Liver (tissue), 3 donors: ENCODE measurements around the gene ZNF652.

Experiments used
- EGR1 ChIP-seq, 2 donors: IDR thresholded peaks; 2 replicates each; pipeline ENCODE4 v1.6.1; 2016 to 2018; ENCODE audit warnings: antibody characterized with exemption in 2 of 2, low read depth in 2 of 2
- FOXA1 ChIP-seq: IDR thresholded peaks from 2 replicates; pipeline ENCODE4 v1.6.1; 2016; ENCODE audit warnings: antibody characterized with exemption
- RAD21 ChIP-seq, 2 donors: IDR thresholded peaks; 2 replicates each; pipeline ENCODE4 v1.6.1; 2016; ENCODE audit warnings: antibody characterized with exemption in 2 of 2, mild to moderate bottlenecking in 2 of 2
- RXRA ChIP-seq, 2 donors: IDR thresholded peaks; 2 replicates each; pipeline ENCODE4 v1.6.1; 2017 to 2018; ENCODE audit warnings: antibody characterized with exemption in 2 of 2, mild to moderate bottlenecking in 1 of 2
- YY1 ChIP-seq: IDR thresholded peaks from 2 replicates; pipeline ENCODE4 v1.6.1; 2016; ENCODE audit warnings: antibody characterized with exemption, mild to moderate bottlenecking
- TF ChIP-seq, protein P1 (sequence below): fragments of 150-350 bp; IDR thresholded peaks from 2 replicates; pipeline ENCODE4 v1.5.1; 2017; ENCODE audit warnings: improper control_type of control experiment, low read depth, low read length; ENCODE audit not compliant: missing input control
- TF ChIP-seq, protein P2 (sequence below): IDR thresholded peaks from 2 replicates; pipeline ENCODE4 v1.6.1; 2016; ENCODE audit warnings: antibody characterized with exemption, mild to moderate bottlenecking
- donor health status: healthy.
- donor health status: healthy.

DNA sequence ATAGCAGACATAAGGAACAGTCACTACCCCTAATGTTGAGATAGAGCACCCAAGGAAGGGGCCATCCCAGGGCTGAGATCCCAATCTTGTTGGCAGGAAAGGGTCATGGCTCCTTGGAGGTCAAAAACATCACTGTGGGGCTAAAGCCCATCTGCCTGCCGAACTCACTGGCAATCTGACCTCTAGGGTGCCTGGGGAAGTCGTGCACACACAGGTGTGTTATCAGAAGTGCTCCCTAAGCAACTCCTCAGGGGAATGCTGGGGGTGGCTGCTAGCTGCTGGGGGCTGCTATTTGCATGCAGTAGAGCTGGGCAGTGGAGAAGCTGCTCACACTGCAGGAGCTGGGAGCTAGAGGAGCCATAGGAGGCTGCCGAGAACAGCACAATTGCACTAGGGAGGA, 84.0 kb downstream of the ZNF652 start:
- TF ChIP-seq, protein P1, sequence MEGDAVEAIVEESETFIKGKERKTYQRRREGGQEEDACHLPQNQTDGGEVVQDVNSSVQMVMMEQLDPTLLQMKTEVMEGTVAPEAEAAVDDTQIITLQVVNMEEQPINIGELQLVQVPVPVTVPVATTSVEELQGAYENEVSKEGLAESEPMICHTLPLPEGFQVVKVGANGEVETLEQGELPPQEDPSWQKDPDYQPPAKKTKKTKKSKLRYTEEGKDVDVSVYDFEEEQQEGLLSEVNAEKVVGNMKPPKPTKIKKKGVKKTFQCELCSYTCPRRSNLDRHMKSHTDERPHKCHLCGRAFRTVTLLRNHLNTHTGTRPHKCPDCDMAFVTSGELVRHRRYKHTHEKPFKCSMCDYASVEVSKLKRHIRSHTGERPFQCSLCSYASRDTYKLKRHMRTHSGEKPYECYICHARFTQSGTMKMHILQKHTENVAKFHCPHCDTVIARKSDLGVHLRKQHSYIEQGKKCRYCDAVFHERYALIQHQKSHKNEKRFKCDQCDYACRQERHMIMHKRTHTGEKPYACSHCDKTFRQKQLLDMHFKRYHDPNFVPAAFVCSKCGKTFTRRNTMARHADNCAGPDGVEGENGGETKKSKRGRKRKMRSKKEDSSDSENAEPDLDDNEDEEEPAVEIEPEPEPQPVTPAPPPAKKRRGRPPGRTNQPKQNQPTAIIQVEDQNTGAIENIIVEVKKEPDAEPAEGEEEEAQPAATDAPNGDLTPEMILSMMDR = no peak
- TF ChIP-seq EGR1 (IDR thresholded peaks at IDR 0.05; ENCODE audit: low read depth in 2 of 2) (no peak), YY1 (no peak), RAD21 (IDR thresholded peaks at IDR 0.05) (no peak), FOXA1 (no peak), RXRA (IDR thresholded peaks at IDR 0.05) (no peak)
- TF ChIP-seq, protein P2, sequence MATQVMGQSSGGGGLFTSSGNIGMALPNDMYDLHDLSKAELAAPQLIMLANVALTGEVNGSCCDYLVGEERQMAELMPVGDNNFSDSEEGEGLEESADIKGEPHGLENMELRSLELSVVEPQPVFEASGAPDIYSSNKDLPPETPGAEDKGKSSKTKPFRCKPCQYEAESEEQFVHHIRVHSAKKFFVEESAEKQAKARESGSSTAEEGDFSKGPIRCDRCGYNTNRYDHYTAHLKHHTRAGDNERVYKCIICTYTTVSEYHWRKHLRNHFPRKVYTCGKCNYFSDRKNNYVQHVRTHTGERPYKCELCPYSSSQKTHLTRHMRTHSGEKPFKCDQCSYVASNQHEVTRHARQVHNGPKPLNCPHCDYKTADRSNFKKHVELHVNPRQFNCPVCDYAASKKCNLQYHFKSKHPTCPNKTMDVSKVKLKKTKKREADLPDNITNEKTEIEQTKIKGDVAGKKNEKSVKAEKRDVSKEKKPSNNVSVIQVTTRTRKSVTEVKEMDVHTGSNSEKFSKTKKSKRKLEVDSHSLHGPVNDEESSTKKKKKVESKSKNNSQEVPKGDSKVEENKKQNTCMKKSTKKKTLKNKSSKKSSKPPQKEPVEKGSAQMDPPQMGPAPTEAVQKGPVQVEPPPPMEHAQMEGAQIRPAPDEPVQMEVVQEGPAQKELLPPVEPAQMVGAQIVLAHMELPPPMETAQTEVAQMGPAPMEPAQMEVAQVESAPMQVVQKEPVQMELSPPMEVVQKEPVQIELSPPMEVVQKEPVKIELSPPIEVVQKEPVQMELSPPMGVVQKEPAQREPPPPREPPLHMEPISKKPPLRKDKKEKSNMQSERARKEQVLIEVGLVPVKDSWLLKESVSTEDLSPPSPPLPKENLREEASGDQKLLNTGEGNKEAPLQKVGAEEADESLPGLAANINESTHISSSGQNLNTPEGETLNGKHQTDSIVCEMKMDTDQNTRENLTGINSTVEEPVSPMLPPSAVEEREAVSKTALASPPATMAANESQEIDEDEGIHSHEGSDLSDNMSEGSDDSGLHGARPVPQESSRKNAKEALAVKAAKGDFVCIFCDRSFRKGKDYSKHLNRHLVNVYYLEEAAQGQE = no peak
